Upper lobe of left lung (tissue), 6 donors: ENCODE results near the gene NISCH. TPM values are rescaled to one million over a fixed set of nuclear protein-coding genes. Genes with fewer than 3 reads are reported as not detected.

Experiments
- ATAC-seq, 2 donors: fragments of 200-7000 bp; cut with Tn5 transposase; one replicate each; pipeline ENCODE4 v1.9.1; 2022; ENCODE audit warnings: mild to moderate bottlenecking in 2 of 2, moderate library complexity in 2 of 2; ENCODE audit not compliant: low FRiP score in 2 of 2
- DNase-seq, 2 donors: peaks; one replicate each; pipeline ENCODE4 v3.0.0-alpha.2; 2019 to 2020
- H3K27ac ChIP-seq, 4 donors: fragments of 200-600 bp; sonication (generic); one replicate each; pipeline ENCODE4 v1.5.1; 2016 to 2019
- H3K27me3 ChIP-seq, 4 donors: fragments of 200-600 bp; sonication (generic); one replicate each; pipeline ENCODE4 v1.5.1; 2017 to 2019
- H3K36me3 ChIP-seq, 4 donors: fragments of 200-600 bp; sonication (generic); one replicate each; pipeline ENCODE4 v1.5.1; 2016 to 2019
- H3K4me1 ChIP-seq, 4 donors: fragments of 200-600 bp; sonication (generic); one replicate each; pipeline ENCODE4 v1.5.1; 2018 to 2019
- H3K4me3 ChIP-seq, 4 donors: fragments of 200-600 bp; sonication (generic); one replicate each; pipeline ENCODE4 v1.5.1; 2017 to 2019; ENCODE audit warnings: mild to moderate bottlenecking in 2 of 4, moderate library complexity in 1 of 4
- H3K9me3 ChIP-seq, 4 donors: fragments of 200-600 bp; sonication (generic); one replicate each; pipeline ENCODE4 v1.5.1; 2018 to 2019
- CTCF ChIP-seq, 6 experiments: fragments of 450-650 bp in 4 of 6; fragments of 200-600 bp in 2 of 6; sonication (generic) in 2 of 6; IDR thresholded peaks; one replicate each; pipeline ENCODE4 v1.5.1; 2016 to 2019; ENCODE audit warnings: antibody characterized with exemption in 6 of 6
- EP300 ChIP-seq, 4 donors: sonication (generic); formaldehyde crosslinking; IDR thresholded peaks; one replicate each; pipeline ENCODE4 v1.5.1; 2017; ENCODE audit warnings: antibody characterized with exemption in 4 of 4, control low read depth in 2 of 4
- POLR2A ChIP-seq, 4 donors: fragments of 450-650 bp; IDR thresholded peaks; one replicate each; pipeline ENCODE4 v1.5.1; 2016 to 2017; ENCODE audit warnings: antibody characterized with exemption in 4 of 4, mild to moderate bottlenecking in 2 of 4
- POLR2AphosphoS5 ChIP-seq, 2 donors: sonication (generic); formaldehyde crosslinking; IDR thresholded peaks; one replicate each; pipeline ENCODE4 v1.5.1; 2017; ENCODE audit warnings: antibody characterized with exemption in 2 of 2
- WGBS, 2 donors: methylation state at CpG; one replicate each; pipeline ENCODE4 v1.1.5; 2017 to 2018; 5-methylcytosine and 5-hydroxymethylcytosine counted together
- total RNA-seq, 6 donors: library from RNA; depleted of rRNA in 4 of 6; stranded (reverse); fragments of >200 nt in 4 of 6; gene quantifications; one replicate each; pipeline versions ENCODE4 v1.1.0 to v1.2.1, GENCODE V29; 2016 to 2021
- donor health status: DM: no; HTN: no; CAD: no; lungs with moderate emphysema.
- donor health status: DM: no; HTN: yes; CAD: no; lungs with severe emphysema.

Gene NISCH
- total RNA-seq, 6 donors from 2014 or later: 60.7 to 288 (median 83.0) TPM

DNA sequence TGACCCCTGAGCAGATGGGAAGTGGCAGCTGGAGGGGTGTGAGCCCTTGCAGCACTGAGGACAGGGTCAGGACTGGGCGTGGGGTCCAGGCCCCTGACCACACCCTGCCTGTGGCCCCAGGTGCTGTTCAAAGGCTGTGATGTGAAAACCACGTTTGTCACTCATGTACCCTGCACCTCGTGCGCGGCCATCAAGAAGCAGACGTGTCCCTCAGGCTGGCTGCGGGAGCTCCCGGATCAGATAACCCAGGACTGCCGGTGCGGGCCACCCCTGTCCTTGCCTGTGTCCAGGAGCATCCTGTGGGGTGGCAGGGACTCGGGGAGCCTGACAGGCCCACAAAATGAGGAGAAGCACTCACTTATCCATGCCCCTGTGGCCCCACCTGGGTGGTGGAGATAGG is 45.6 kb downstream of the NISCH start:
- Histone ChIP-seq H3K4me3 (no peak overlapping the region), H3K4me1 (peaks cover 8 to 17% (median 10%) of the 10 kb centered on the region in 4 donors), H3K27me3 (no peaks in the 10 kb centered on the region), H3K36me3 (peaks cover 0 to 22% (median 5%) of the 10 kb centered on the region in 4 donors), H3K9me3 (no peaks in the 10 kb centered on the region), H3K27ac (no peak overlapping the region)
- WGBS, 2 donors: 82% methylated on average over 11 of the region's 11 CpGs; no CpG with 5 or more reads in 1 of the 2 donors
- TF ChIP-seq POLR2A (IDR thresholded peaks at IDR 0.05): no peak
- ATAC-seq (no peak), DNase-seq (peak in 1 of 2 donors; percentile 54)

- Histone ChIP-seq H3K9me3 (no peaks in the 10 kb centered on the region), H3K27ac (no peak overlapping the region), H3K36me3 (peaks cover 0 to 31% (median 8%) of the 10 kb centered on the region in 4 donors), H3K4me1 (peaks cover 0 to 12% (median 5%) of the 10 kb centered on the region in 4 donors), H3K4me3 (no peak overlapping the region), H3K27me3 (no peaks in the 10 kb centered on the region)
- 91 to 92% methylated on average over 4 to 11 of the region's 11 CpGs for WGBS, 2 donors
- no peak for ATAC-seq
- TF ChIP-seq EP300 (IDR thresholded peaks at IDR 0.05): no peak
- no peak for TF ChIP-seq POLR2AphosphoS5 (IDR thresholded peaks at IDR 0.05)
- TF ChIP-seq CTCF (IDR thresholded peaks at IDR 0.05): no peak
- TF ChIP-seq POLR2A (IDR thresholded peaks at IDR 0.05): no peak
- peak in 1 of 2 donors; percentile 66 for DNase-seq
Measured at GRCh38 chr3:52502001-52502400, 46.6 kb downstream of the NISCH start.

DNA sequence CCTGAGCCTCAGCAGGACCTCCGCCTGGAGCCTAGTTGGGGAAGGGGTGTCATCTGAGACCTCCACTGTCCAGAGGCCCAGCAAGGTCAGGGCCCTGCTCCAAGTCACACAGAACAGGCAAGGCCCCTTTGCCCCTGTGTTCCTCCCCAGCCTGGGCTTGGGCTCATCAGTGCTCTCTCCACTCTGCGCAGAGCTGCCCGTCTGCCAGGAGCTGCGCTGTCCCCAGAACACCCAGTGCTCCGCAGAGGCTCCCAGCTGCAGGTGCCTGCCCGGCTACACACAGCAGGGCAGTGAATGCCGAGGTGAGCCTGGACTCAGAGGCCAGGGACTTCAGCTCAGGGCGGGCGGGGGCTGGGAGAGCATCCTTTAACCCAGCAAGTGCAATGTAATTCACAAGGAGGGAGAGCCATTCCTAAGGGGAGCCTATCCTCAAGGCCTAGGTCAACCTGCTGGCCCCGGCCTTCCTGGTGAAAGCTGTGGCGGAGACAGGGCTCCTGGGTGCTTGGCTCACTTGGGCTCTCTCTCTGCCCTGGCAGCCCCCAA is 47.5 kb downstream of the NISCH start:
- H3K36me3 ChIP-seq: peaks cover 0 to 37% (median 8%) of the 10 kb centered on the region in 4 donors
- ATAC-seq (no peak), DNase-seq (peak in 1 of 2 donors; percentile 68)
- WGBS, 2 donors: 90 to 100% methylated on average over 2 to 9 of the region's 11 CpGs
- TF ChIP-seq CTCF (IDR thresholded peaks at IDR 0.05): no peak
- TF ChIP-seq POLR2AphosphoS5 (IDR thresholded peaks at IDR 0.05): no peak
- TF ChIP-seq POLR2A (IDR thresholded peaks at IDR 0.05): no peak
- TF ChIP-seq EP300 (IDR thresholded peaks at IDR 0.05): no peak
- H3K27me3 ChIP-seq: no peaks in the 10 kb centered on the region
- H3K27ac ChIP-seq: no peak overlapping the region
- no peaks in the 10 kb centered on the region for H3K9me3 ChIP-seq
- no peak overlapping the region for H3K4me3 ChIP-seq
- peaks cover 0 to 7% (median 5%) of the 10 kb centered on the region in 4 donors for H3K4me1 ChIP-seq

- TF ChIP-seq POLR2A (IDR thresholded peaks at IDR 0.05): no peak
- no peak for TF ChIP-seq EP300 (IDR thresholded peaks at IDR 0.05)
- TF ChIP-seq POLR2AphosphoS5 (IDR thresholded peaks at IDR 0.05): no peak
- no peak for TF ChIP-seq CTCF (IDR thresholded peaks at IDR 0.05)
- no peak overlapping the region for H3K4me3 ChIP-seq
- ATAC-seq: no peak
- no peaks in the 10 kb centered on the region for H3K9me3 ChIP-seq
- no peak overlapping the region for H3K27ac ChIP-seq
- WGBS, 2 donors: 78 to 100% methylated on average over 2 to 12 of the region's 23 CpGs
- peak in 1 of 2 donors; percentile 66 for DNase-seq
- peaks cover 0 to 42% (median 8%) of the 10 kb centered on the region in 4 donors for H3K36me3 ChIP-seq
- H3K27me3 ChIP-seq: no peaks in the 10 kb centered on the region
- H3K4me1 ChIP-seq: peaks cover 0 to 5% (median 0%) of the 10 kb centered on the region in 4 donors
Measured at GRCh38 chr3:52503788-52504424, 48.5 kb downstream of the NISCH start.

DNA sequence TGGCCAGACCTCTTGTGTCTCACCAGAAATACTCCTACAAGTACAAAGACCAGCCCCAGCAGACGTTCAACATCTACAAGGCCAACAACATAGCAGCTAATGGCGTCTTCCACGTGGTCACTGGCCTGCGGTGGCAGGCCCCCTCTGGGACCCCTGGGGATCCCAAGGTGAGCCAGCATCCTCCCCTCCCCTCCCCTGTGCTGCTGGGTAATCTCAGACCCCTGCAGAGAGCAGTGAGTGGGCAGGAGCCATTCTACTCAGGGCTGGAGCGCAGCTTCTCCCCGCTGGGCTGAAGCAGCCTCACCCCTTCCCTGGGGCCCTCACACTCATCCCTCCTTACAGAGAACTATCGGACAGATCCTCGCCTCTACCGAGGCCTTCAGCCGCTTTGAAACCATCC is 49.6 kb downstream of the NISCH start:
- ATAC-seq (no peak), DNase-seq (peak in 1 of 2 donors; percentile 25)
- Histone ChIP-seq H3K9me3 (no peaks in the 10 kb centered on the region), H3K4me1 (no peaks in the 10 kb centered on the region), H3K36me3 (peaks cover 0 to 53% (median 8%) of the 10 kb centered on the region in 4 donors), H3K4me3 (no peak overlapping the region), H3K27ac (no peak overlapping the region), H3K27me3 (no peaks in the 10 kb centered on the region)
- TF ChIP-seq CTCF (IDR thresholded peaks at IDR 0.05): no peak
- TF ChIP-seq POLR2AphosphoS5 (IDR thresholded peaks at IDR 0.05): no peak
- TF ChIP-seq EP300 (IDR thresholded peaks at IDR 0.05): no peak
- 88 to 93% methylated on average over 10 of the region's 10 CpGs for WGBS, 2 donors
